GF-D8 (cell line): ENCODE results near the gene DDI1.
"Not testable (repeated sequence)": the region's sequence is repeated elsewhere in the genome, so short reads cannot be mapped to it uniquely, and the experiment has no call there.

Experiments used
- DNase-seq: peaks from one replicate; lab custom pipeline; 2025; lab: John Stamatoyannopoulos, UW

DDI1 gene

DNA sequence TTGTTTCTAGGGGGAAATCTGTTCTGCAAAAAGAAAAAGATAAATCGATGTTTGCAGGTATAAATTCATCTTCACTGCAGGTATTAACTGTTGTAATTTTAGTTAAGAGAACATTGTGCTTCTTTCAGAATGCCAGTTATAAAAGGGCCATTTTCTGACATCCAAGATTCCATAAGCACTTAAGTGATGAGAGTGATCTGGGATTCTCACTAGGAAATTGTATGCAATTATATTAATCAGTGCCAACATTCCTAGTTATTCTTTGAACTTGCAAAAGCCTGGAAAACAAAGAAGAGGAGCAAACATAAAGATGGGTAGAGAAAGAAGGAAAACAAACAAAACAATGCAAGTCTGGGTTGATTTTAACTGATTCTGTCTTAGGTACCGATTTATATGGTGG, 5.4 kb downstream of the DDI1 start:
- DNase-seq = no peak

- no peak for DNase-seq
Observed at GRCh38 chr11:104043142-104043541, 6.7 kb downstream of the DDI1 start.

DNA sequence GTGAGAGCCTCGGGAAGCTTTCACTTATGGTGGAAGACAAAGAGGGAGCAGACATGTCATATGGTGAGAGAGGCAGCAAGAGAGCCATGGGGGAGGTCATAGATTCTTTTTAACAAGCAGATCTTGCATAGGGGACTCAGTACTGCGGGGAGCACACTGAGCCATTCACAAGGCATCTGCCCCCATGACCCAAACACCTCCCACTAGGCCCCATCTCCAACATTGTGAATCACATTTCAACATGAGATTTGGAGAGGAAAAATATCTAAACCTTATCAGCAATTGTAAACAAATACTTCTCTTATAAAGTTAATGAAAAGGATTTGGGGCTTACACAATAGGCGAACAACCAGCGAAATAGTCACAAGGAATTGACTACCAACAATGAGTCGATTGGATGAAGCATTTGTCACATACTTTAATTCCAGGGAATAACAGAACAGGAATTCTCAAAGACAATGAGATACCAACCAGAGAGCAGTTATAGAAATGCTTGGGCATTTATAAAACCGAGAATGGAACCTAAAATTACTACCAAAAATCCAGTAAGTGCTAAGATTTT, 7.3 kb downstream of the DDI1 start:
- DNase-seq = no peak

DNA sequence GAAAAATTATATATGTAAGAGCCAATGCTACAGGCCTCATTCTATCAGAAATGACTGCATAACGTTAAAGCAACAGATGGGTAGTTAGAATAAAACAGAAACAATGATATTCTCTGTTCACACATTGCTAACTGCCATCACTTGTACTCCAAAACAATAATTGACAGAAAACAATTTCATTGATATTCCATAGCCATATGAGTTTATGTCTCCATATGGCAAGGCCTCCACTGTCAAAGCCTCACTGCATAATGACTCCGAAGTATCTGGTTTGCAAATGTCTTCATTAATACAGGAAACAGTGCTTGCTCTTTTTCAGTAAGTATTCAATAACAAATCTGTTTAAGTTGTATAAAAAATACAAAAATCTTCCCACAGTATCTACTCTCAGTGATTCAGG, 9.9 kb downstream of the DDI1 start:
- no peak for DNase-seq

DNA sequence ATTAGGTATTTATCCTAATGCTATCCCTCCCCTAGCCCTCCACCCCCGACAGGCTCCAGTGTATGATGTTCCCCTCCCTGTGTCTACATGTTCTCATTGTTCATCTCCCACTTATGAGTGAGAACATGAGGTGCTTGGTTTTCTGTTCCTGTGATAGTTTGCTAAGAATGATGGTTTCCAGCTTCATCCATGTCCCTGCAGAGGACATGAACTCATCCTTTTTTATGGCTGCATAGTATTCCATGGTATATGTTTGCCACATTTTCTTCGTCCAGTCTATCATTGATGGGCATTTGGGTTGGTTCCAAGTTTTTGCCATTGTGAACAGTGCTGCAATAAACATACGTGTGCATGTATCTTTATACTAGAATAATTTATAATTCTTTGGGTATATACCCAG, 10.4 kb downstream of the DDI1 start:
- not testable (repeated sequence) for DNase-seq

GRCh38 chr11:104049116-104049515, 12.7 kb downstream of the DDI1 start:
- no peak for DNase-seq

- DNase-seq = no peak
Observed at GRCh38 chr11:104051778-104052177, 15.3 kb downstream of the DDI1 start.

GRCh38 chr11:104053743-104054478, 17.5 kb downstream of the DDI1 start:
- DNase-seq = no peak

DNA sequence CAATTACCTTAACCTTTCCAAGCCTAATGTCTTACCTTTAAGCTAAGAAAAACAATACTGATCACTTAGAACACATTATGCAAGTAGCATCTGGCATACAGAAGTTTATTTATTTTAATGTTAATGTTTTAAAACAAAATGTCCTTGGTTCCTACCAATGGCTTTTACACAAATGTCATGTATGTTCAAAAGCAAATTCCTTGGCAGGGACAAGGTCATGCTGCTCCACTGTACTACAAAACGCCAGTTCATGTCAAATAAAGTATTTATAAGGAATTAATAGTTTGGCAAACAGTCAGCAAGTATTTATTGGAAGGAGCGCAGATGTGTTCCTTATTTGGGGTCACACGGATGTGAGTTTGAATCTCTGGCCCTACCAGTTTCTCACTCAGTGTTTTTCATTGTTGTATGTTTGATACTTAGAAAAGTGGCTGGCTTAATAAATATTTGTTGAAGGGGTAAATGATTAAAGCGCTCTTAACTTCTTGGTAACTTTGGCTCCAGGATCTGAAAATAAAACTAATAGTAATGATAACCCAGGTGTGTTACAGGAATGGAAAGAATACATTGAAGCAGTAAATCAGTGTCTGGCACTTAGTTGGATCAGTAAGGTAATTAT, 18.6 kb downstream of the DDI1 start:
- DNase-seq = no peak

DNA sequence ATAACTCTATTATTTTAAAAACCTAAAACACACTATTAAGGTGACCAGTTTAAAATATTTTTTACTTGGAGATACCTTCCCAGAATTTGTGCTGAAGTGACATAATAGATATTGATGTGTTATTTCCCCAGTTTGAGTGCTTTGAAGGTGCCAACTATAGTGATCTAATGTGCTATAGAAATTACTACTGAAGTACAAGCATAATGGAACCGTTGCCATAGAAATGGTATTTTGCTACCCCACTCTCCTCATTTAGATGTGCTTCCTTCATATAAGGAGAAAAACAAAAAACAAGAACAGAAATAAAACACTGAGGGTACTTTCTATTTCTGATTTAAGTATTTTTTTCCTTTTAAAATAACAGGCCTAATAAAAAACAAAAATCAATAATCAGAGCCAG, 19.2 kb downstream of the DDI1 start:
- no peak for DNase-seq

- DNase-seq = no peak
Observed at GRCh38 chr11:104057908-104058307, 21.5 kb downstream of the DDI1 start.

DNA sequence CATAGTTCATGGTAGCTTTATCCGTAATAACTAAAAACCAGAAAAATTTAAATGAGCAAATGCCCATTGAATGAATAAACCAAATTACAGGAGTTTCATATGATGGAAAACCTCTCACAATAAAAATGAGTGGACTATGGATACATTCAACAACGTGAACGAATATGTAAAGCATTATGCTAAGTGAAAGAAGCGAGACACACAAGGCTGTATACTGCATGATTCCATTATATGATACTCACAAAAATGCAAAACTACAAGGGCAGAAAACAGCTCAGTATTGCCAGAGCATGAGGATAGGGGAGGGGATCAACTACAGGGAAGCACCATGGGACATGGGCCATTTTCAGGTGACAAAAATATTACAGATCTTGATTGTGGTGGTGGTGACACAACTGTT, 22.2 kb downstream of the DDI1 start:
- DNase-seq = no peak

DNA sequence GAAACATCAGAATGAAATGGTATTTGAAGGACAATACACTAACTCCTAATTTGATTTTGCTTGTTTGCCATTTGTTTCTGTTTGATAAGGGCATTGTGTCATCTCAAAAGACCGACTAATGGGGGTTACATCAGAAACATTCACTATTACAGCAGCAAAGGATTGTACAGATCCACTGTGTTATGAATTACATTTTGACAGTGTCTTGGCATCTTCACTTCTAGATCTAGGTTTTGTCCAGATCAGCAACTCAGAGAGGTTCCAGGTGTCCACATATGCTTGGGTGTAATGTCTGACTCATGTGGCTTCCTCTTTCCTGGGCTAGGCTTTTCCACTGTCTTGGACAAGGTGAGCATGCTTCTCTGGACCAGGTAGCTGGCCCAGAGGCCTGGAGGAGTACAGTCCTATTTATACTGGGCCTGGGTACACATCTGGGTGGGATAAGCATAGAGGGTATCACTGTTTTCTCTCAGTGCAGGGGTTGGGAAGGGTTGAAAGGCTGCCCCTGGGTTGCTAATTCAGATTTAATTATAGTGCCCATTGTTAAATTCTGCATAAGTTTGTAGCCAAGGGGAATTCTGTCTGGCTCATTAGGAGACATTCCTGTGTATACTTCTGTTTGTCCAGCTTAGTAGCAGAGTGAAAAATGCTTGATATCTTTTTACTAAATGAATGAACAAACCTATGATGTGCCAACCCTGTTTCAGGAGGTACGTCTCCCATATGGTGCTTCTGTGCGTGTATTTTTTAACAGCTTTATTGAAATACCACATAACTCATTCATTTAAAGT, 23.8 kb downstream of the DDI1 start:
- no peak for DNase-seq

DNA sequence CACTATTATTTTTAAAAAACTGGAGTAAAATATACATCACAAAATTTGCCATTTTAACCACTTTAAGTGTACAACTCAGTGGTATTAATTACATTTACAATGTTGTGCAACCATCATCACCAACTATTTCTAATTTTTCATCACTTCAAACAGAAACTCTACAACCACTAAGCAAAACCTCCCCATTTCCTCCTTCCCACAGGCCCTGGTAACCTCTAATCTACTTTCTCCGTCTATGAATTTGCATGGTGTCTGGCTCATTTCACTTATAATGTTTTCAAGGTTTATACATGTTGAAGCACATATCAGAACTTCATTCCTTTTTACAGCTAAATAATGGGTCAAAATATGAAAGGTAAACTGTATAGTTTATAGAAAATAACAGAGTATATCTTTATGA, 24.4 kb downstream of the DDI1 start:
- no peak for DNase-seq

GRCh38 chr11:104061853-104062521, 25.5 kb downstream of the DDI1 start:
- DNase-seq = no peak

DNA sequence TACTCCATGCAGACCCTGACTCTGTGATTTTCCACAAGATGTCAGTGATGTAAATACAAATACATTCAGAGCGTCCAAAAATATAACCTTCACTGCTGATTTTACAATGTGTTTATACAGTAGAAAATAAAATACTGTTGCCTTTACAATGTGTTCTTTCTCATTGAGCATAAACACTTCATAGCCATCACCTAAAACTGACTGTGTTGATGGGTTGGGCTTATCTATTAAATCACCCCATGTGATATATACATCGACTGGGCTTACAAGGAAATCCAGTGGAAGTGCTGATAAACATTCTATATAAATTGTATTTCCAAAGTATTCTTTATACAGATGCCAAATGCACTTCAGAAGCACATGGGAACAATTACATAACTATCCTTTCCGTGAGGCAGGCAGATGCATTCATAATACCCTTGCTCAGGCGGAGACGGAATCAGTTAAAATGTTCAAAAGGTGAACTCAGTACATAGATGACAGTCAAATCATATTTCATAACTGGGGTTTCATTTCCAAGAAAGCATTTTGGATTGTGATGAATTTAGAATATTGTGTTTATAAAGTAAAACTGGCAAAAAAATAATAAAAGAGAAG, 27.7 kb downstream of the DDI1 start:
- DNase-seq = no peak

GRCh38 chr11:104067534-104067933, 31.1 kb downstream of the DDI1 start:
- DNase-seq = no peak

DNA sequence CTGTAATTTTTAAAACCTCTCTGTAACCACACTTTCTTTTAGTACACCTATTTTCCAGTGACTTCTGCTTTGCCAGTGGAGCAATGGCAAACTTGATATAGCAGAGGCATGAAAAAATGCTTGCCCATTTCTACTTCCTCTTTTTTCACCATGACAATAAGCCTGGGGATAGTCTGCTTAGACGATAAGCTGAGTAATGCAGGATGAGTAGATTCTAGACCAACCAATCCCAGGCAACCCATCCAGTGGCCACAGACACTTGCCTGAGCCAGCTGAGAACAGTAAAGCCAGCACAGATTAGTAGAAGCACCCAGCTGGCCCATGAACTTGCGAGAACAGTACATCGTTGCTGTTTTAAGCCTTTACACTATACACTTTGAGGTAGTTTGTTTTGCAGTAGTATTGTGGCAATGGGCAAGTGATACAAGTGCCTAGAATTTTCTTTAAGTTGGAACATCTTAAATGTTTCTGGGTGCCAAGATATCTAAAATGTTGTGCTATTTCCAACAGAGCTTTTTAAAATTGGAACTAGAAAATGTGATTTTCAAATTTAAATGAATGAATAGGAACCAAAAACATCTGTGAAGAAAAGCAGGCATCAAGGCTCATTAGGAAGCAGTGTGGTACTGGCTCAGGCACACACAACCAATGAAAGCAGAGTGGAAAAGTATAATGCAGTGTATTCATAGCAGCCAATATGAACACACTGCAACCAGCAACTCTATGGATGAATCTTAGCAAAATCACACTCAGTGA, 37.7 kb downstream of the DDI1 start:
- DNase-seq = peak; percentile 82

- DNase-seq = no peak
Observed at GRCh38 chr11:104075091-104075490, 38.7 kb downstream of the DDI1 start.

DNA sequence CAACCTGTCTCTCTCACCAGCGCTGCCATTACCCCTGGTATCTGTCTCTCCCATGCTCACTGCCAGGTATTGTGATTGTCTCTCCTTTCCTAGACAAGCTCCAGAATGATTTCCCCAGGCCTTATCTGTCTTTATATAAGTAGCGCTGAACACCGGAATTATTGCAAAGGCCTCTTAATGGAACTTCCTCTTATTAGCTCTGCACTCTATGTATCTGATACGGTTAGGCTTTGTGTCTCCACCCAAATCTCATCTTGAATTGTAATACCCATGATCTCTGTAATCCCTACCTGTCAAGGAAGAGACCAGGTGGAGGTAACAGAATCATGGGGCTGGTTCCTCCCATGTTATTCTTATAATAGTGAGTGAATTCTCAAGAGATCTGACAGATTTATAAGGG, 39.3 kb downstream of the DDI1 start:
- DNase-seq = no peak

DNA sequence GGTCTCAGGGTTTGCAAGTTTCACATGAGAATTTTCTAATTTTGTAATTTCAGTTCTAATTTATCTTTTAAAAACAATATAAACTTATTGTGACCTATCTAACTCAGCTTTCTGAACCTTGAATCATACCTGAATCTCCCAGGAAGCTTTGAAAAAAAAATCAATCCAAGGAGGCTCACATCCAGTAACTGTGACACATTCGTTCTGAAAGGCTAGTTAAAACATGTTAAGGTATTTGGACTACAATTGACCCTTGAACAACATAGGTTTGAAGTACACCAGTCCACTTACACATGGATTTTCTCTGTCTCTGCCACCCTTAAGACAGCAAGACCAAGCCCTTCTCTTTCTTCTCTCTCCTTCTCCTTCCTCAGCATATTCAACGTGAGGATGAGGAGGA, 40.0 kb downstream of the DDI1 start:
- DNase-seq = no peak
